ENCODE measurements around the gene CAND1.

Gene CAND1

DNA sequence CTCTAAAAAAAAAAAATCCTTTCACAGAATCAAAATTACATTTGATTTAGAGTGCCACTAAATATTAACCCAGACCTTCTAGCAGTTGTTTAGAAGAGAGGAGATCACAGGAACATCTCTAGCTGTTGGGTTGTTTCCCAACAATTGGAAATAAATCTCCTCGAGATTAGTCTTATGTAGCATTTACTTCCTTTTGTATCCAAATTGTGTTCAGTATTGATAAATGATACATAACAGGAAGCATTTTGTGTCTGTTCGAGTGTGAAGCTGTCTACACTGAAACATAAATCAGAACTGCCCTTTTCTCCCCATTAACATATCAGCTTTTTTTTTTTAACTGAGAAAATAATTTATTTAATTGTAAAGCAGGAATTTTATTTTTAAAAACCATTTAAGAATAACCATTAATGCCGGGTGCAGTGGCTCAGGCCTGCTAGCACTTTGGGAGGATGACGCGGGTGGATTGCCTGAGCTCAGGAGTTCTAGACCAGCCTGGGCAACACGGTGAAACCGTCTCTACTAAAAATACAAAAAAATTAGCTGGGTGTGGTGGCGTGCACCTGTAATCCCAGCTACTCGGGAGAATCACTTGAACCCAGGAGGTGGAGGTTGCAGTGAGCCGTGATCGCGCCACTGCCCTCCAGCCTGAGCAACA, 14.7 kb upstream of the CAND1 start:
- no peak overlapping the region for H3K27ac ChIP-seq (ENCODE audit: low read depth, low read length, poor library complexity, severe bottlenecking)
- no peaks in the 10 kb centered on the region for H3K27me3 ChIP-seq (ENCODE audit: insufficient read depth, low read length)
- no peaks in the 10 kb centered on the region for H3K36me3 ChIP-seq (ENCODE audit: insufficient read depth, low read length)
- H3K4me1 ChIP-seq (ENCODE audit: insufficient read depth, low read length, severe bottlenecking) = no peaks in the 10 kb centered on the region
- no peak overlapping the region for H3K4me2 ChIP-seq (ENCODE audit: low read length)
- no peak overlapping the region for H2AFZ ChIP-seq (ENCODE audit: low read length)
- no peaks in the 10 kb centered on the region for H3K9me2 ChIP-seq (ENCODE audit: low read depth, low read length)
- no peaks in the 10 kb centered on the region for H3K79me2 ChIP-seq (ENCODE audit: insufficient read depth, low read length)
- no peak overlapping the region for H3K4me3 ChIP-seq (ENCODE audit: low read depth, low read length, poor library complexity, severe bottlenecking)
- H4K20me1 ChIP-seq (ENCODE audit: insufficient read depth, low read length) = no peaks in the 10 kb centered on the region
- no peaks in the 10 kb centered on the region for H3F3A ChIP-seq (ENCODE audit: insufficient read depth, low read length)
- H3K9me3 ChIP-seq (ENCODE audit: low read length) = no peaks in the 10 kb centered on the region
- no peak for TF ChIP-seq EZH2 (IDR thresholded peaks at IDR 0.05; ENCODE audit: borderline replicate concordance, low read length)
- TF ChIP-seq, protein P1, sequence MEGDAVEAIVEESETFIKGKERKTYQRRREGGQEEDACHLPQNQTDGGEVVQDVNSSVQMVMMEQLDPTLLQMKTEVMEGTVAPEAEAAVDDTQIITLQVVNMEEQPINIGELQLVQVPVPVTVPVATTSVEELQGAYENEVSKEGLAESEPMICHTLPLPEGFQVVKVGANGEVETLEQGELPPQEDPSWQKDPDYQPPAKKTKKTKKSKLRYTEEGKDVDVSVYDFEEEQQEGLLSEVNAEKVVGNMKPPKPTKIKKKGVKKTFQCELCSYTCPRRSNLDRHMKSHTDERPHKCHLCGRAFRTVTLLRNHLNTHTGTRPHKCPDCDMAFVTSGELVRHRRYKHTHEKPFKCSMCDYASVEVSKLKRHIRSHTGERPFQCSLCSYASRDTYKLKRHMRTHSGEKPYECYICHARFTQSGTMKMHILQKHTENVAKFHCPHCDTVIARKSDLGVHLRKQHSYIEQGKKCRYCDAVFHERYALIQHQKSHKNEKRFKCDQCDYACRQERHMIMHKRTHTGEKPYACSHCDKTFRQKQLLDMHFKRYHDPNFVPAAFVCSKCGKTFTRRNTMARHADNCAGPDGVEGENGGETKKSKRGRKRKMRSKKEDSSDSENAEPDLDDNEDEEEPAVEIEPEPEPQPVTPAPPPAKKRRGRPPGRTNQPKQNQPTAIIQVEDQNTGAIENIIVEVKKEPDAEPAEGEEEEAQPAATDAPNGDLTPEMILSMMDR (IDR thresholded peaks at IDR 0.05; ENCODE audit: low read length) = no peak
- H3K9ac ChIP-seq (ENCODE audit: low read length) = no peak overlapping the region

DNA sequence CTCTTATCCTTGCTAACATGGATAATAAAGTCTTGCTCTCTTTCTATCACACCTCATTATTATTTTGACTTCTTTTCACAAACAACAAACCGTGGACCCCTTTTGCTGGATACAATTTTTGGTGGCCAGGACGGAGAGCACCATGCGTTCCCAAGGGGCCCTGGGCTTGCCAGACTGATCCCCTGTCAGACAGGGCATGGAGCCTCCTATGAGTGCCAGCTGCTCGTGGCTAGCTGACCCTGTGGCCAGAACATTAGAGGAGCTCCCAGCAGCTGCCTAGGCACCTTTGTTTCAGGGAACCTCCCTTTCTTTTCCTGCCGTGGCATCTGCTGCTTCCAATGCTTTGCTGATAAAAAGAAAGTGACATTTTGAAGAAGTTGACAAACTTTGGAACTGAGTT, 12.5 kb upstream of the CAND1 start:
- no peaks in the 10 kb centered on the region for H3F3A ChIP-seq (ENCODE audit: insufficient read depth, low read length)
- no peak for TF ChIP-seq EZH2 (IDR thresholded peaks at IDR 0.05; ENCODE audit: borderline replicate concordance, low read length)
- TF ChIP-seq, protein P1 (IDR thresholded peaks at IDR 0.05; ENCODE audit: low read length) = no peak
- H3K4me1 ChIP-seq (ENCODE audit: insufficient read depth, low read length, severe bottlenecking) = no peaks in the 10 kb centered on the region
- no peaks in the 10 kb centered on the region for H4K20me1 ChIP-seq (ENCODE audit: insufficient read depth, low read length)
- H3K9ac ChIP-seq (ENCODE audit: low read length) = no peak overlapping the region
- H3K27me3 ChIP-seq (ENCODE audit: insufficient read depth, low read length) = no peaks in the 10 kb centered on the region
- H3K27ac ChIP-seq (ENCODE audit: low read depth, low read length, poor library complexity, severe bottlenecking) = no peak overlapping the region
- H2AFZ ChIP-seq (ENCODE audit: low read length) = no peak overlapping the region
- H3K36me3 ChIP-seq (ENCODE audit: insufficient read depth, low read length) = no peaks in the 10 kb centered on the region
- H3K9me3 ChIP-seq (ENCODE audit: low read length) = no peaks in the 10 kb centered on the region
- no peak overlapping the region for H3K4me3 ChIP-seq (ENCODE audit: low read depth, low read length, poor library complexity, severe bottlenecking)
- no peak overlapping the region for H3K4me2 ChIP-seq (ENCODE audit: low read length)
- H3K79me2 ChIP-seq (ENCODE audit: insufficient read depth, low read length) = no peaks in the 10 kb centered on the region
- H3K9me2 ChIP-seq (ENCODE audit: low read depth, low read length) = no peaks in the 10 kb centered on the region

DNA sequence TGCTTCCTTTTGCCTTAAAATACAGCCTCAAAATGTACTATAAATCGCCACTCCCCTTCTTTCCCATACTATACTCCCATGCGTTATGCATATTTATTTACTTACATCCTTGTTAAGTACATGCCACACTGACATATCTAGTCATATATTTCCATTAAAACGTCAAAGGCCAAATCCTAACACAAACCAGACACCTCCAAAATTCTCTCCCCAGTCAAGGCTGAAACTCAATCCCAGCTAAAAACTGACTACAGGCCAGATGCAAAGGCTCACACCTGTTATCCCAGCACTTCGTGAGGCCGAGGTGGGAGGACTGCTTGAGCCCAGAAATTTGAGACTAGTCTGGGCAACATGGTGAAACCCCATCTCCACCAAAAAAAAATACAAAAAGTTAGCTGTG, 5.7 kb upstream of the CAND1 start:
- no peak overlapping the region for H2AFZ ChIP-seq (ENCODE audit: low read length)

More for the DNA sequence above, 5.7 kb upstream of the CAND1 start:
- no peaks in the 10 kb centered on the region for H3K9me2 ChIP-seq (ENCODE audit: low read depth, low read length)
- no peak overlapping the region for H3K4me3 ChIP-seq (ENCODE audit: low read depth, low read length, poor library complexity, severe bottlenecking)
- no peaks in the 10 kb centered on the region for H3K9me3 ChIP-seq (ENCODE audit: low read length)
- H3K4me1 ChIP-seq (ENCODE audit: insufficient read depth, low read length, severe bottlenecking) = peaks cover 10% of the 10 kb centered on the region
- H3K27me3 ChIP-seq (ENCODE audit: insufficient read depth, low read length) = no peaks in the 10 kb centered on the region
- H4K20me1 ChIP-seq (ENCODE audit: insufficient read depth, low read length) = no peaks in the 10 kb centered on the region
- TF ChIP-seq, protein P1 (IDR thresholded peaks at IDR 0.05; ENCODE audit: low read length) = no peak
- no peak for TF ChIP-seq EZH2 (IDR thresholded peaks at IDR 0.05; ENCODE audit: borderline replicate concordance, low read length)
- H3K4me2 ChIP-seq (ENCODE audit: low read length) = no peak overlapping the region
- H3K9ac ChIP-seq (ENCODE audit: low read length) = no peak overlapping the region
- H3K79me2 ChIP-seq (ENCODE audit: insufficient read depth, low read length) = no peaks in the 10 kb centered on the region
- H3K36me3 ChIP-seq (ENCODE audit: insufficient read depth, low read length) = no peaks in the 10 kb centered on the region
- H3F3A ChIP-seq (ENCODE audit: insufficient read depth, low read length) = no peaks in the 10 kb centered on the region
- H3K27ac ChIP-seq (ENCODE audit: low read depth, low read length, poor library complexity, severe bottlenecking) = no peak overlapping the region

All from OCI-LY1 (cell line).